Superior temporal gyrus (tissue), 1 donor: ENCODE data around the gene SLC26A1.

Experiments
- DNase-seq: peaks from one replicate; pipeline ENCODE4 v3.0.0-alpha.2; 2016; ENCODE audit errors: extremely low spot score

The SLC26A1 gene

DNA sequence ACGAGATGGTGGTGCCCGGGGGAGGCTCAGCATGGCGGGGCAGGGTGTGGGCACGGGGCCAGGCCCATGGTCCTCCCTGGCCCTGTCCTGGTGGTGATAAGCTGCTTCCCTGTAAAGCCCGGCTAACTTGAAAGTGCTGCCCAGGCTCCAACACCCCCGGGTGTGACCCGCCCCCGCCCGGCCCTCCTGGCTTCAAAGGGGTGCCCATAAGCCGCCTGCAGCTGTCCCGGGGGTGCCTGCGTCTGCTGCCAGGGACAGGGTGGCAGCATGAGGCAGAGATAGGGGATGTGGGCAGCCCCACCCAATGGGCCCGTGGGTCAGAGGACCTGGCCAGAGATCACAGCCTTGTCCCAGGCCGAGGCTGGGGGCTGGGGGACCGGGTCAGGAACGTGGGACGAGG, 36.3 kb upstream of the SLC26A1 start:
- no peak for DNase-seq

DNA sequence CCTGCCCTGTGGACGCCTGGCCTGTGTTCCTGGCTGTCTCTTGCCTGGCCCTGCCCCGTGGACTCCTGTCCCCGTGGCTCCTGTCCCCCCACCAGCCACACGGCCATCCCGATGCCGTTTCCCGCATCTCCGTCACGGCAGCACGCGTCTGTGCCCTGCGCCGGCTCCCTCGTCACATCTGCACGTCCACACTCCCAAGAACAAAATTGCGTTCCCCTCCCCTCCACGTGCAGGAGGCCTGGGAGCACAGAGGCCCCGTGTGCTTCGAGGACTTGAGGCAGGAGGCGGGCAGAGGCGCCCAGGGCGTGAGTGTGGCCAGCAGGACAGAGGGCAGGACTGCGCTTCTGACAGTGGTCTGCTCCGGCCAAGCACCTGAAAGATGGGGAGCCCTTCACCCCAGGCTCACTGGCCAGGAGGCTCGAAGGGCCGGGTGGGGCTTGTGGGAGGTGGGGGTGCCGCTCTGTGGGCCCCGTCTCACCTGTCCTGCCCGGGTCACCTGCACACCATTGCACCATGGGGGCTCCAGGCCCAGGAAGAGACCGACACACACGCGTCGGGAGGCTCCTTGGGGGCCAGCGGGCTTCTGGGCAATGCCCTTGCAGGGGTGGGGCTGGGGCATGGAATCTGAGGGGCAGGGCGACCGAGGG, 35.5 kb upstream of the SLC26A1 start:
- DNase-seq: no peak

DNA sequence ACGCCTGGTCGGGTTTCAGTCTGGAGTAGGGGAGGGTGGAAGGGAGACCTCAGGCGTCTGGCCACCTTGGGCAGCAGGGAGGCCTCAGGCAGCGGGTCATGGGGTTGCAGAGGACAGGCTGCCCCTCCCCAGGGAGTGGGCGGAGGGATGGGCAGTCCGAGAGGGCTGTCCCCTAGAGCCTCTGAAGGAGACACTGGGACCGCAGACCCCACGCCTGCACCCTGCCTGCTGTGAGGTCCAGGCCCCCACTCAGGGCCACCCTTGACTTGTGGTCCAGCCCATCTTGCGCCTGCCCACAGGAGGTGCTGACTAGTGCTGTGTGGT, 34.7 kb upstream of the SLC26A1 start:
- DNase-seq: no peak

DNA sequence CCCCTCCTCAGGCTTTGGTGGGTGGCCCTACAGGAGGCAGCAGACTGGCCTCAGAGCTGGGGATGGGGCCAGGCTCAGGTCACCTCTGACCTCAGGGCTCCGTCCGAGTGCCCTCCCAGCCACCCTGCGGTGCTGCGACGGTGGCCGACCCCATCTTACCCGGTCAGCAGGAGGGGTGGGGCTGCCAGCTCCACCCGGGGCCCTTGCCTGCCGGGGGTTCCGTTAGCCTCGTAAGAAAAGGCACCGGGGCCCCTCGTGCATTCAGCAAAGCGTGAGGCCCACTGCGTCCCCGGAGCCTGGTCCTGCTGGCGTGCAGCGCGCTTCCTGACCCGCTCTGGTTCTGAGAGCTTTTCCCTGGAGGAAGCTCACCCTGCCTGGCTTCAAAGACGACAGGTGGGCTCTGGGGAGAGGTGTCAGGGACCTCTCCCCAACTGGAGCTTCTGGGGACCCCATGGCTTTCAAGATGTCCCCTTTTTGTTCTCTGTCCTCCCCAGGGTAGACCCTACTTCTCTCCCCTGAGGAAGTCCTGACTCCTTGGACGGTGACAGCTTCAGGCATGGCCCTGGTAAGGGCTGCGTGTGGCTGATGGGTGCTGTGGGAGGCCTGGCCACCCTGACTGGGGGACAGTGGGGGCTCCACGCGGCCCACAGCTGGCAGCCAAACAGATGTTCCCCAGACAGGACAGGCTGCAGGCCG, 34.2 kb upstream of the SLC26A1 start:
- DNase-seq: no peak

DNA sequence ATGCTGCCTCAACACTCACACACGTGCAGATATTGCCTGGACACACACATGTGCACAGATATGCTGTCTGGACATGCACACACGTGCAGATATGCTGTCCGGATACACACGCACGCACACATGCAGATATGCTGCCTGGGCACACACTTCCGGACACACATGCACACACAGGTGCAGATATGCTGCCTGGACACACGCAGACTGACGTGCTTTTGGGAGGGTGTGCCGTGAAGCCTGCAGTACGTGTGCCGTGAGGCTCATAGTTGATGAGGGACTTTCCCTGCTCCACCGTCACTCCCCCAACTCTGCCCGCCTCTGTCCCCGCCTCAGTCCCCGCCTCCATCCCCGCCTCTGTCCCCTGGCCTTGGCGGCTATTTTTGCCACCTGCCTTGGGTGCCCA, 32.9 kb upstream of the SLC26A1 start:
- no peak for DNase-seq

DNA sequence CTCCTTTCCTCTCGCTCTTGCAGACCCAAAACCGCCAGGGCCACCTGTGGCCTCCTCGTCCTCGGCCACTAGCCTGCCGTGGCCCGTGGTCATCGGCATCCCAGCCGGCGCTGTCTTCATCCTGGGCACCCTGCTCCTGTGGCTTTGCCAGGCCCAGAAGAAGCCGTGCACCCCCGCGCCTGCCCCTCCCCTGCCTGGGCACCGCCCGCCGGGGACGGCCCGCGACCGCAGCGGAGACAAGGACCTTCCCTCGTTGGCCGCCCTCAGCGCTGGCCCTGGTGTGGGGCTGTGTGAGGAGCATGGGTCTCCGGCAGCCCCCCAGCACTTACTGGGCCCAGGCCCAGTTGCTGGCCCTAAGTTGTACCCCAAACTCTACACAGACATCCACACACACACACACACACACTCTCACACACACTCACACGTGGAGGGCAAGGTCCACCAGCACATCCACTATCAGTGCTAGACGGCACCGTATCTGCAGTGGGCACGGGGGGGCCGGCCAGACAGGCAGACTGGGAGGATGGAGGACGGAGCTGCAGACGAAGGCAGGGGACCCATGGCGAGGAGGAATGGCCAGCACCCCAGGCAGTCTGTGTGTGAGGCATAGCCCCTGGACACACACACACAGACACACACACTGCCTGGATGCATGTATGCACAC, 31.8 kb upstream of the SLC26A1 start:
- DNase-seq: no peak

DNA sequence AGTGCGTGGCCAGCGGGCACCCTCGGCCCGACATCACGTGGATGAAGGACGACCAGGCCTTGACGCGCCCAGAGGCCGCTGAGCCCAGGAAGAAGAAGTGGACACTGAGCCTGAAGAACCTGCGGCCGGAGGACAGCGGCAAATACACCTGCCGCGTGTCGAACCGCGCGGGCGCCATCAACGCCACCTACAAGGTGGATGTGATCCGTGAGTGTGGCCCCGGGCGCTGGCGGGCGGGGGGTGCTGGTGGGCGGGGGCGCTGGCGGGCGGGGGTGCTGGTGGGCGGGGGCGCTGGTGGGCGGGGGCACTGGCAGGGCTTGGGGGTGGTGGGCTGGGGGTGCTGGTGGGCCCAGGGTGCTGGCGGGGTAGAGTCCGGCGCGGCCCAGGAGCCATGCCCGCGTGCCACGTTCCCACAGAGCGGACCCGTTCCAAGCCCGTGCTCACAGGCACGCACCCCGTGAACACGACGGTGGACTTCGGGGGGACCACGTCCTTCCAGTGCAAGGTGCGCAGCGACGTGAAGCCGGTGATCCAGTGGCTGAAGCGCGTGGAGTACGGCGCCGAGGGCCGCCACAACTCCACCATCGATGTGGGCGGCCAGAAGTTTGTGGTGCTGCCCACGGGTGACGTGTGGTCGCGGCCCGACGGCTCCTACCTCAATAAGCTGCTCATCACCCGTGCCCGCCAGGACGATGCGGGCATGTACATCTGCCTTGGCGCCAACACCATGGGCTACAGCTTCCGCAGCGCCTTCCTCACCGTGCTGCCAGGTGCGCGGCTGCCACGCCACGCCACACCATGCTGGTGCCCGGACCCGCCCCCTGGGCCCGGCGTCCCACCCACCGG, 30.9 kb upstream of the SLC26A1 start:
- DNase-seq: no peak

DNA sequence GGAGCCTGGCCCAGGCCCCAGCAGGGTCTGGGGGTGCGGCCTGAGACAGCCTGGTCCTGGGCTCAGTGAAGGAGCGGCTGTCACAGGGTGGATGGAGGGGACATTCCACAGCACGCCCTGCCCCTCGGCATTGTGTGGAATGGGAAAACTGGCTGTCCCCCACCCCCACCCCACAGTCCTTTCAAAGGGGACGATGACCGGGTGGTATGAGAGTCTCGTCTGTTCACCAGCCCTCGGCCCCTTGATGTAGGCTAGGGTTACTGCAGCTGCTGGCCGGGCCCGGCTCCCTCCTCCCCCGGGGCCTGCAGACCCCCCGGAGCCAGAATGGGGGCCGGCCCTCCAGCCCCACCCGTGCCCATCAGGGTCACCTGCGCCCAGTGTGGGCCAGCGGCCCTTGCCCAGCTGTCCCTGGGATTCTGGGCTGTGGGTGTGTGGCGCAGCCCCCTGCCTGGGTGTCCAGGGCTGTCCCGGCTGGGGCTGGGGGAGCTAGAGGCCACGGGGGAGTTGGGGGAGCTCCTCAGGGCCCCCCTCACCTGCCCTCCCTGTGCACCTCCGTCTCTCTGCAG, 30.0 kb upstream of the SLC26A1 start:
- no peak for DNase-seq

DNA sequence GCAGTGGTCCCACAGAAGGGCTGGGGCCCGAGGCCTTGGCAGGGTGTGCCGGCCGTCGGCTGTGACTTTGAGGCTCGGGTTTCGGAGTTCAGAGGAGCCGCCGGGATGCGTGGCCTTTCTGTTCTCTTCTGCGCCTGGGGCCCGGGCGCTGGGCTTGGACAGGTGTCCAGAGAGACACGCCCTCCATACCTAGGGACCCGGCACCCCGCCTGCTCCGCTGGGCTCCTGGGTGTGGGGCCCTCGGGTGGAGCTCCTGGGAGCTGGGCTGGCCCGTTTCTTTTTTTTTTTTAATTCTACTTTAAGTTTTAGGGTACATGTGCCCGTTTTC, 29.5 kb upstream of the SLC26A1 start:
- DNase-seq: no peak

DNA sequence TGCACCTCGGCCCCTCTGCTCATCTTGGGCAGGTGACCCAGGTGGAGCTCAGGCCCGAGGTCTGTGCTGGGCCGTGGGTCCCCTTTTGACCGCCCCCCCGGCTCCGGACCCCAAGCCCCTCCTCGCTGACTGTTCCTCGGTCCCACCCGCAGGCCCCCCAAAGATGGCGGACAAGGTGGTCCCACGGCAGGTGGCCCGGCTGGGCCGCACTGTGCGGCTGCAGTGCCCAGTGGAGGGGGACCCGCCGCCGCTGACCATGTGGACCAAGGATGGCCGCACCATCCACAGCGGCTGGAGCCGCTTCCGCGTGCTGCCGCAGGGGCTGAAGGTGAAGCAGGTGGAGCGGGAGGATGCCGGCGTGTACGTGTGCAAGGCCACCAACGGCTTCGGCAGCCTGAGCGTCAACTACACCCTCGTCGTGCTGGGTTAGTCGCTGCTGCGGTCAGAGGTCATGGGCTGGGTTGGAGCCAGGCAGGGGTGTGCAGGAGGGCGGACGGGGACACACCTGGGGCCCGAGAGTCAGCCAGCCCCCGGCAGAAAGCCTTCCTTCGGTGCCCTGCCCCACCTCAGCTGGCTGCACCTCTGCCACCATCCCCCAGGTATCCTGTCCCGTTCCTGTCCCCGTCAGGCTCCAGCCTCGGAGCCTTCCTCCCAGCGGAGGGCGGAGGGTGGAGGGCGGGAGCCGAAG, 29.0 kb upstream of the SLC26A1 start:
- no peak for DNase-seq

DNA sequence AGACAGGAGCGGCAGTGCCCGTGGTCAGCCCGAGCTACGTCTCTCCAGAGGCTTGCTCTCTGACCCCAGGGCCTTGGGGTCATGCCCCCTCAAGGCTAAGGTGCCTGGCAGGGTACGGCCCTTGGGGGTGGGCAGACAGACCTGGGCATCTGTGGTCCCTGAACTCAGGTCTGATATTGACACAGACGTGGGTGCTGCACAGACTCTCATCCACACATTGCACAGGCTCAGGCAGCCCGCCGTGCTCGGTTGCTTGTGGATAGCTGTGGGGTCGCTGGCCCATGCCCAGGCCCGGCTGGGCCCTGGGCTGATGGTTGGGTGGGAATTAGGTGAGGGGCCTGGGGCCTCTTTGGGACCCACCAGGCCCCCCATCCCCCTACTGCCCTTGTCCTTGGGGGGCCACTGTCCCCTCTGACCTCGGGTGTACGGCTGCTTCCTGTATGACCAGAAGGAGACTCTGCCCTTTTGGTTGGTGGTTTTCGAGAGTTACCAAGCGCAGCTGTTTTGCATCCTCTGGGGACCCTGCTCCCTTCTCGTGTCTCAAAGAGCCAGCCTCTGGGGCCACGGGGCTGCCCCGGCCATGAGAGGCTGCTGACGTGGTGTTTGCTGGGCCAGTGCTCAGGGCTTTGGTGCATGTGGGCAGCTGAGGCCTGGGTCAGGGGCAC, 28.3 kb upstream of the SLC26A1 start:
- DNase-seq: no peak

DNA sequence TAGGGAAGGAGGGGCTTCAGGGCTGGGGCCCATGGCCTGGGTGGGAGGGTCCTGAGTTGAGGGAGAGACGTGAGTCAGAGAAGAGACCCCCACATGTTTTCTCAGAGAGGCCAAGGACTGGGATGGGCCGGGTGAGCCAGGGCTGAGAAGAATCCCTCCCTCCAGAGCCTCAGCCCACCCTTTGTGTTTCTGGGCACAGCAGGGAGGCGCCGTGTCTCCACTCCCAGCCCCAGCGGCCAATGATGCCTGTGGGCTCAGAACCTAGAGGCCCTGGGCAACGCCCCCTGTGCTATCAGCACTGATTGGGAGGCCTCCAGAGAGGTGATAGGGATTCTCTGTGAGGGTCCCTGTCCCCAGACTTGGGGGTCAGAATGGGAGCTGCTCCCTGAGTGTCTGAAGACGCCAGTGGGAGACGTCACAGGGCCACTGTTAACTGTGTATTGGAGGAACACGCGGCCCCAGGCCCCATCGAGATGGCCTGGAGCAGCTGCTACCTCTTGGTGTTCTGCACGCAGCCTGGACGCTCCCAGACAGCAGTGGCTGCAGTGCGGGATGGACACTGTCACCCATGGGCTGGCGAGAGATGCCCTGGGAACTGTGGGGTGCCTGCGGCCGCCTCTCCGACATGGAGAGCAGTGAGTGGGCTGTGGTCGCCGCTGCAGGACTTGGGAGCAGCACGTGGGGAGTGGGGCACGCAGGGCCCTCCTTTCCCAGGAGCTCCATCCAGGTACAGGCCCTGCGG, 26.7 kb upstream of the SLC26A1 start:
- DNase-seq: no peak

DNA sequence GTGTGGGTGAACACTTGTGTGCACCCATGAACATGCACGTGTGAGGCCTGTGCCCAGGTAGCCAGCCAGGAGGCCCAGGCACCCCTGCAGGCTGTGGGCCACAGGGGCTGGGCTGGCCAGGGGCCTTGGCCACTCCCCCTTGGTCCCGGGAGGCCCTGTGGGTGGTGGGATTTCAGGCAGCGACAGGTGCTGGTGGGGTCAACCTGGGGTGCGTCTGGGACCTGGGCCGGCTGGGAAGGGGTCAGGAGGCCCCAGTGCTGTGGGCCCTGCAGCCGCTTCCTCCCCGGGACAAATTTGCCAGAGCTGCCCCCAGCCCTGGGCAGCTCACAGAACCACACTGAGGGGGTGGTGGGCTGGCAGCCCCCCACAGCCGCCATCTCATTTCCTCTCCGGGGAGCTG, 26.1 kb upstream of the SLC26A1 start:
- no peak for DNase-seq

DNA sequence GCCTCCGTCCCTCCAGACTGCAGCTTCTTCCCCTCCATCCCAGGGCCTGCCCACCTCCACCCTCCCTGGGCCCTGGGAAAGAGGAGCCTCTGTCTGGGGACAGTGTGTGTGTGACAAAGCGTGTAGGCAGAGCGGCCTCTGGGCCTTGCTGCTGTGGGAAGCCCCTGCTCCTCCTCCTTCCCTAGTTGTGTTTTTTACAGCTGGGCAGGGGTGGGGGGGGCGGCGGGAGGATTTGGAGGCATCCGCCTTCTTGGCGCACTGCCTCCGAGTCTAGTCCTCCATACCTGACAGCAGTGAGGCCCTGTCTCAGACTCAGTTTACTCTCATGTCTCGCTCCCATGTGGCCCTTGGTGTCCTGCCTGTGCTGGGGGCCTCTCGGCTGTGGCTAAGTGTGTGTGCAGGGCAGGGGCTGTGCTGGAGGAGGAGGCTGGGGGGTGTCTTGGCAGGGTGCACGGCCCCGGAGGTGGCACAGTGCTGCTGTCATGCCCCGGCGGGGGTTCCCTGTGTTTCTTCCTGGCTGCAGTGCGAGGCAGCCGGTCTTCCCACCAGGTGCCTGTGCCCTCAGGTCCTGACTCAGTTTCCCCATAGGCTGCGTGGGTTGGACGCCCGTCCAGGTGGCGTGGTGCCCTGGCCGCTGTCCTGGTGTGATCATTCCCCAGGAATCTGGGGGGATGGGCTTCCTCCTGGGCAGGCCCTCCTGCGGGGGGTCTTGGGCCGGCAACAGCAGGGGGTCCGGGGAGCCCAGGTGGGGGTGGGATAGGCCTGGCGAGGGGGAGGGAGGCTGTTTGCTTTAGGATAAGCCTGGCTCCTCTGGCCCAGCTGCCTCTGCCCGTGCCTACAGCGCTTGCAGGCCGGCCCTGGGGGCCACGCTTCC, 25.2 kb upstream of the SLC26A1 start:
- DNase-seq: no peak

DNA sequence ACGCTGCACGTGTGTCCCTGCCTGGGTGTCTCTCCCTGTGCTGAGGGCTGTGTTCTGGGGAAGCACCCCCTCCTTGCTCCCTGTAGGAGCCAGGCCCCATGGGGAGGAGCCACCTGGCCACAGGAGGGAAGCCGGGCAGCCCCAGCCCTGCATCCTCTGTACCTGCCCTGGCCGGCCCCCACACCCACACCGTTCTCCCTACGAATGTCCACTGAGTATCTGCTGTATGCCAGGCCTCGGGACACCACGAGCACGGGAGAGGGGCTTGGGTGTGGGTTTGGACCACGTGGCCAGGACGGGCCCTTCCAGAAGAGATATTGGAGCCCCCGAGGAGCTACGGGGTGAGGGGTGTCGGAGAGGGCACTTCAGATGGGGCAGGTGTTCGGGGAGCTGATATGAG, 24.5 kb upstream of the SLC26A1 start:
- no peak for DNase-seq

DNA sequence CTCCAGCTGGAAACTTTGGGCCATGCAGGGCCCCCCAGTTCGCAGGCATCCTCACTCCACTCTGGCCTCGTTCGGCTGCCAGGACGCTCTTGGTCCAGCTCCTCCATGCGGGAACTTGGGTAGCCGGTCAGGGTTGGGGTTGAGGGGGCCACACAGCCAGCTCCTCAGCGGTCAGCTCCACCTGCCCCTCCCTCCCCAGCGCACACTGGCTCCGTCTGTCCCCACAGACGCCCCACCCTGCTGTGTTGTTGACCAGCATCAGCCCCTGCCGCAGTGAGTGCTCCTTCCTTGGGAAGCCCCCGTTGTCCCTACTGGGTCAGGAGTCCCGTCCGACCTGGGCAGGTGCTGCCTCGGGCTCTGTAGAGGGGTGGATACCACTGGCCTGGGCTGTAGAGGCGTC, 24.0 kb upstream of the SLC26A1 start:
- no peak for DNase-seq

DNA sequence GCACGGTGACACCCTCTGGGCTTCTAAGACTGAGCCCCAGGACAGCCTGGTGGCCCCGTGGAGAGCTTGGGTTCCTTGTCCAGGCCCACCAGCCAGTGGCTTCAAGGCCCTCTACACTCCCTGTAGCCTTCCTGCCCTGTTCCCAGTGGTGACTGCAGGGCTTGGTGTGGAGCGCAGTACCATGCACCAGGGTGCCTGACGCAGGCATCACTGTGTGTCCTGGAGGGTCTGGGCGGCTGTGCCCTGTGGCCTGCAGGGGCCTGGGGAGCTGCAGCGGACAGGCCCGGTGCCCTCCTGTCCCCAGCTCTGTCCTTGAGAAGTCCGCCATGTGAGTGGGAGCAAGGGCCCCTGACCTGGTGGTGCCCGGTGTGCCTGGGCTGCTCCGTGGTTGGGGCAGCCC, 22.5 kb upstream of the SLC26A1 start:
- no peak for DNase-seq

DNA sequence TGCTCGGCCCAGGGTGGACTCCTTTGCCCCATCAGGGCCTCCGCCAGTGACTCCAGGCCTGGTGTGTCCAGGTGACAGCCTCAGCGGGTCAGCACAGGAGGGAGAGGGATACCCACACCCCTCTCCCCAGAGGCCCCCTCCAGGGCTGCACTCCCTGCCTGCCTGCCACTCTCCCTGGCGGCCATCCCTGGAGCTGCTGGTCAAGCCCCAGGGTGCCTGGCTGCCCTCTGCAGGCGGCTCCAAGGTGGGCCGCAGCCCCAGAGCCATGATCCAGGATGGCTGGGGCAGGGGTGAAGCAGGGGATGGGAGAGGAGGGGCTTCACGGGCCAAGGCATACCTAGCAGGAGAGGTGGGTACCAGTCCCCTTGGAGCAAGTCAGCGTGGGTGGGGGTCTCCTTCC, 22.0 kb upstream of the SLC26A1 start:
- DNase-seq: no peak
